HCT116 (cell line): ENCODE data around the gene SLC6A12. TPM values are rescaled to one million over a fixed set of nuclear protein-coding genes. Genes with fewer than 3 reads are reported as not detected.

Source experiments
- ATAC-seq: fragments of 200-7000 bp; cut with Tn5 transposase; 2 replicates; pipeline ENCODE4 v1.9.1; 2020; ENCODE audit warnings: mild to moderate bottlenecking, moderate library complexity
- BruUV-seq: library from RNA; stranded (reverse); fragments of 400-500 nt; replicated peaks from 2 replicates; lab custom pipeline; 2021; lab: Mats Ljungman, UMichigan
- CTCF ChIA-PET: fragments of 300-600 bp; sonication (Branson Sonifier 250); formaldehyde crosslinking; loops from one replicate; lab custom pipeline; 2021; ENCODE audit warnings: antibody characterized with exemption; lab: Charles Lee
- POLR2A ChIA-PET: fragments of 300-600, 350-600 bp; sonication (Branson Sonifier 250); formaldehyde crosslinking; loops from one replicate; lab custom pipeline; 2021; ENCODE audit warnings: antibody characterized with exemption; lab: Charles Lee
- RAD21 ChIA-PET, 2 experiments: fragments of 300-600 bp; sonication (Branson Sonifier 250); formaldehyde crosslinking; loops; one replicate each; lab custom pipeline; 2023; ENCODE audit warnings: low total read pairs in 2 of 2; ENCODE audit not compliant: uncharacterized antibody in 2 of 2, unreplicated experiment in 2 of 2, low non-redundant PET in 1 of 2; lab: Charles Lee
- DNase-seq: peaks from one replicate; pipeline ENCODE4 v3.0.0-alpha.2; 2010; ENCODE audit warnings: low read depth, low spot score
- H2AFZ ChIP-seq: fragments of 200-600 bp; shearing (Covaris generic), sonication (generic); 2 replicates; pipeline ENCODE4 v1.6.1; 2017; ENCODE audit warnings: low read depth, mixed run types, mixed read lengths, antibody characterized with exemption, low read length; ENCODE audit not compliant: poor library complexity, severe bottlenecking
- H3K27ac ChIP-seq: 2 replicates; pipeline ENCODE4 v1.5.1; 2012; ENCODE audit warnings: low read depth, low read length
- H3K27me3 ChIP-seq: fragments of 200-600 bp; sonication (generic); 2 replicates; pipeline ENCODE4 v1.6.1; 2016; ENCODE audit warnings: mixed run types, low read length, mixed read lengths; ENCODE audit not compliant: insufficient read depth
- H3K36me3 ChIP-seq, 2 experiments: fragments of 200-500 bp in 1 of 2; fragments of 200-600 bp in 1 of 2; sonication (Bioruptor generic) in 1 of 2; sonication (generic) in 1 of 2; 2 replicates each; pipeline versions ENCODE4 v1.5.1 to v1.6.1; 2014 to 2016; ENCODE audit warnings: low read length in 2 of 2, inconsistent platforms in 1 of 2, mixed read lengths in 1 of 2, mixed run types in 1 of 2; ENCODE audit not compliant: insufficient read depth in 2 of 2, control insufficient read depth in 1 of 2
- H3K4me1 ChIP-seq, 2 experiments: fragments of 200-600 bp in 1 of 2; sonication (generic) in 1 of 2; 2 replicates each; pipeline versions ENCODE4 v1.5.1 to v1.6.1; 2012 to 2017; ENCODE audit warnings: low read length in 2 of 2, inconsistent platforms in 1 of 2, mild to moderate bottlenecking in 1 of 2, mixed read lengths in 1 of 2, mixed run types in 1 of 2, moderate library complexity in 1 of 2; ENCODE audit not compliant: insufficient read depth in 2 of 2, control insufficient read depth in 1 of 2
- H3K4me2 ChIP-seq: fragments of 200-600 bp; sonication (generic); 2 replicates; pipeline ENCODE4 v1.6.1; 2017; ENCODE audit warnings: mixed run types, low read length, mixed read lengths
- H3K4me3 ChIP-seq, 2 experiments: fragments of 200-600 bp in 1 of 2; sonication (generic) in 1 of 2; replicated peaks in 1 of 2; 2 replicates each; pipeline ENCODE4 v1.5.1; 2011 to 2016; ENCODE audit warnings: low read length in 2 of 2, control low read depth in 1 of 2, low read depth in 1 of 2, mild to moderate bottlenecking in 1 of 2, mixed read lengths in 1 of 2, mixed run types in 1 of 2
- H3K79me2 ChIP-seq: fragments of 200-600 bp; sonication (generic); 2 replicates; pipeline ENCODE4 v1.6.1; 2017; ENCODE audit warnings: mild to moderate bottlenecking, mixed run types, low read length, moderate library complexity, mixed read lengths; ENCODE audit not compliant: insufficient read depth
- H3K9ac ChIP-seq: fragments of 200-600 bp; sonication (generic); 2 replicates; pipeline ENCODE4 v1.6.1; 2016; ENCODE audit warnings: low read length, mixed read lengths
- H3K9me2 ChIP-seq: fragments of 200-600 bp; sonication (generic), shearing (Covaris generic); 2 replicates; pipeline ENCODE4 v1.6.1; 2017; ENCODE audit warnings: mixed run types, mild to moderate bottlenecking, moderate library complexity; ENCODE audit not compliant: insufficient read depth
- H3K9me3 ChIP-seq, 2 experiments: fragments of 200-500 bp in 1 of 2; fragments of 200-600 bp in 1 of 2; sonication (Bioruptor generic) in 1 of 2; sonication (generic) in 1 of 2; 2 replicates each; pipeline ENCODE4 v1.6.1; 2014 to 2017; ENCODE audit warnings: low read length in 2 of 2, mixed read lengths in 2 of 2, inconsistent platforms in 1 of 2, low read depth in 1 of 2, mild to moderate bottlenecking in 1 of 2, mixed run types in 1 of 2, moderate library complexity in 1 of 2; ENCODE audit not compliant: control insufficient read depth in 1 of 2, insufficient read depth in 1 of 2
- H4K20me1 ChIP-seq: fragments of 200-600 bp; sonication (generic), shearing (Covaris generic); 2 replicates; pipeline ENCODE4 v1.6.1; 2017; ENCODE audit warnings: mixed run types, mild to moderate bottlenecking, moderate library complexity; ENCODE audit not compliant: insufficient read depth
- ATF3 ChIP-seq: IDR thresholded peaks from 2 replicates; pipeline ENCODE4 v1.6.1; 2012
- CEBPB ChIP-seq: IDR thresholded peaks from 2 replicates; pipeline ENCODE4 v1.6.1; 2012; ENCODE audit warnings: low read depth
- EGR1 ChIP-seq: IDR thresholded peaks from 2 replicates; pipeline ENCODE4 v1.6.1; 2012; ENCODE audit warnings: low read depth
- EZH2 ChIP-seq: fragments of 200-600 bp; sonication (generic); IDR thresholded peaks from 2 replicates; pipeline ENCODE4 v1.6.1; 2017; ENCODE audit warnings: antibody characterized with exemption, mixed run types
- EZH2phosphoT487 ChIP-seq: fragments of 200-600 bp; IDR thresholded peaks from 2 replicates; pipeline ENCODE4 v1.6.1; 2018; ENCODE audit warnings: antibody characterized with exemption, borderline replicate concordance
- POLR2A ChIP-seq: IDR thresholded peaks from 2 replicates; pipeline ENCODE4 v1.7.0; 2011; ENCODE audit warnings: borderline replicate concordance; ENCODE audit not compliant: insufficient read depth, insufficient read length; ENCODE audit errors: extremely low read depth
- POLR2AphosphoS5 ChIP-seq: IDR thresholded peaks from 2 replicates; pipeline ENCODE4 v1.6.1; 2011; ENCODE audit warnings: mild to moderate bottlenecking, low read depth, low read length, moderate library complexity
- SP1 ChIP-seq: IDR thresholded peaks from 2 replicates; pipeline ENCODE4 v1.6.1; 2012; ENCODE audit warnings: low read depth
- YY1 ChIP-seq: IDR thresholded peaks from 2 replicates; pipeline ENCODE4 v1.6.1; 2011; ENCODE audit warnings: low read length, low read depth, moderate library complexity, mild to moderate bottlenecking; ENCODE audit not compliant: insufficient replicate concordance; ENCODE audit errors: extremely low read depth
- ZFX ChIP-seq: fragments of 450-650 bp; IDR thresholded peaks from 2 replicates; pipeline ENCODE4 v1.6.1; 2017
- ZNF274 ChIP-seq: fragments of 200-500 bp; sonication (Bioruptor generic); IDR thresholded peaks from 2 replicates; pipeline ENCODE4 v1.6.1; 2014; ENCODE audit warnings: mild to moderate bottlenecking, low read depth, low read length, inconsistent platforms
- intact Hi-C: fragments of 100-400 bp; cut with micrococcal nuclease; formaldehyde crosslinking; loops from 2 replicates; pipeline ENCODE4 v1.10.0; 2022
- total RNA-seq: library from RNA; stranded (reverse); gene quantifications from one replicate; pipeline ENCODE4 v1.2.1, GENCODE V29; 2021; ENCODE audit not compliant: unreplicated experiment
- TF ChIP-seq, protein P1 (sequence below), 3 experiments: fragments of 200-600 bp in 1 of 3; sonication (generic) in 1 of 3; IDR thresholded peaks in 2 of 3; conservative IDR thresholded peaks in 1 of 3; 2 replicates each; pipeline ENCODE4 v1.5.1; 2012 to 2017; ENCODE audit warnings: low read depth in 2 of 3, low read length in 2 of 3, antibody characterized with exemption in 1 of 3, borderline replicate concordance in 1 of 3, control low read depth in 1 of 3, mild to moderate bottlenecking in 1 of 3, mixed read lengths in 1 of 3, mixed run types in 1 of 3, moderate library complexity in 1 of 3; ENCODE audit not compliant: insufficient read depth in 1 of 3
- TF ChIP-seq, protein P2 (sequence below): IDR thresholded peaks from 2 replicates; pipeline ENCODE4 v1.6.1; 2012; ENCODE audit warnings: low read depth
- TF ChIP-seq, protein P3 (sequence below): IDR thresholded peaks from 2 replicates; pipeline ENCODE4 v1.6.1; 2012

Gene SLC6A12
- total RNA-seq, 1 experiment from 2014 or later: 0.64 TPM

DNA sequence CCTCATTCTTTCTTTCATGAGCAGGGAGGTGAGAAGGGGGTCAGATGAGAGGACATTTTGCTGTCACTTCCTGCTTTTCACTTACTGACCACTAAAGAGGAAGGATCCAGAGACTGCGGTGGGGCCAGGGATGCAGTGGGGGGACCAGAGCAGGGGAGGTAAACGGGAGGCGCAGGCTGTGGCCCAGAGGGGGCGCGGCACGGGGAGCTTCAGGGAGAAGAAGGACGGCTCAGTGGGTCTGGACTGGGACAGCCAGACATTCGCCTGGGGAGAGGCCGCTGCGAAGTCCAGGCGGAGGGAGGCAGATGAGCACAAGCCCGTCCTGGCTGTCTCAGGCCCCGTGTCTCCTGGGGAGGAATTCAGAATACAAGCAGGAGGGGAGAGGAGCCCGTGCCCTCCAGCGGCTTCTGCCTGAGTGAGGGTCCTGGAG lies 41.2 kb downstream of the SLC6A12 start:
- Histone ChIP-seq H3K4me2 (no peak overlapping the region), H3K4me1 (peaks cover 4 to 26% of the 10 kb centered on the region in 2 experiments; a peak in 3 of 4 replicates), H3K27me3 (no peaks in the 10 kb centered on the region), H3K9me3 (no peaks in the 10 kb centered on the region), H3K79me2 (no peaks in the 10 kb centered on the region), H2AFZ (no peak overlapping the region), H4K20me1 (no peaks in the 10 kb centered on the region), H3K9ac (no peak overlapping the region), H3K9me2 (no peaks in the 10 kb centered on the region), H3K27ac (no peak overlapping the region), H3K4me3 (no peak overlapping the region), H3K36me3 (no peaks in the 10 kb centered on the region)
- ATAC-seq (no peak), DNase-seq (no peak)
- TF ChIP-seq EZH2phosphoT487 (no peak), EZH2 (no peak), POLR2A (no peak), EGR1 (no peak), ATF3 (no peak), POLR2AphosphoS5 (no peak), CEBPB (no peak), ZFX (no peak), ZNF274 (no peak), SP1 (no peak), YY1 (no peak)
- TF ChIP-seq, protein P1, sequence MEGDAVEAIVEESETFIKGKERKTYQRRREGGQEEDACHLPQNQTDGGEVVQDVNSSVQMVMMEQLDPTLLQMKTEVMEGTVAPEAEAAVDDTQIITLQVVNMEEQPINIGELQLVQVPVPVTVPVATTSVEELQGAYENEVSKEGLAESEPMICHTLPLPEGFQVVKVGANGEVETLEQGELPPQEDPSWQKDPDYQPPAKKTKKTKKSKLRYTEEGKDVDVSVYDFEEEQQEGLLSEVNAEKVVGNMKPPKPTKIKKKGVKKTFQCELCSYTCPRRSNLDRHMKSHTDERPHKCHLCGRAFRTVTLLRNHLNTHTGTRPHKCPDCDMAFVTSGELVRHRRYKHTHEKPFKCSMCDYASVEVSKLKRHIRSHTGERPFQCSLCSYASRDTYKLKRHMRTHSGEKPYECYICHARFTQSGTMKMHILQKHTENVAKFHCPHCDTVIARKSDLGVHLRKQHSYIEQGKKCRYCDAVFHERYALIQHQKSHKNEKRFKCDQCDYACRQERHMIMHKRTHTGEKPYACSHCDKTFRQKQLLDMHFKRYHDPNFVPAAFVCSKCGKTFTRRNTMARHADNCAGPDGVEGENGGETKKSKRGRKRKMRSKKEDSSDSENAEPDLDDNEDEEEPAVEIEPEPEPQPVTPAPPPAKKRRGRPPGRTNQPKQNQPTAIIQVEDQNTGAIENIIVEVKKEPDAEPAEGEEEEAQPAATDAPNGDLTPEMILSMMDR (IDR thresholded peaks at IDR 0.05 in 2 of 3, conservative IDR thresholded peaks at IDR 0.05 in 1 of 3; ENCODE audit: borderline replicate concordance in 1 of 3, insufficient read depth in 1 of 3, low read depth in 2 of 3, low read length in 2 of 3): no peak
- TF ChIP-seq, protein P2, sequence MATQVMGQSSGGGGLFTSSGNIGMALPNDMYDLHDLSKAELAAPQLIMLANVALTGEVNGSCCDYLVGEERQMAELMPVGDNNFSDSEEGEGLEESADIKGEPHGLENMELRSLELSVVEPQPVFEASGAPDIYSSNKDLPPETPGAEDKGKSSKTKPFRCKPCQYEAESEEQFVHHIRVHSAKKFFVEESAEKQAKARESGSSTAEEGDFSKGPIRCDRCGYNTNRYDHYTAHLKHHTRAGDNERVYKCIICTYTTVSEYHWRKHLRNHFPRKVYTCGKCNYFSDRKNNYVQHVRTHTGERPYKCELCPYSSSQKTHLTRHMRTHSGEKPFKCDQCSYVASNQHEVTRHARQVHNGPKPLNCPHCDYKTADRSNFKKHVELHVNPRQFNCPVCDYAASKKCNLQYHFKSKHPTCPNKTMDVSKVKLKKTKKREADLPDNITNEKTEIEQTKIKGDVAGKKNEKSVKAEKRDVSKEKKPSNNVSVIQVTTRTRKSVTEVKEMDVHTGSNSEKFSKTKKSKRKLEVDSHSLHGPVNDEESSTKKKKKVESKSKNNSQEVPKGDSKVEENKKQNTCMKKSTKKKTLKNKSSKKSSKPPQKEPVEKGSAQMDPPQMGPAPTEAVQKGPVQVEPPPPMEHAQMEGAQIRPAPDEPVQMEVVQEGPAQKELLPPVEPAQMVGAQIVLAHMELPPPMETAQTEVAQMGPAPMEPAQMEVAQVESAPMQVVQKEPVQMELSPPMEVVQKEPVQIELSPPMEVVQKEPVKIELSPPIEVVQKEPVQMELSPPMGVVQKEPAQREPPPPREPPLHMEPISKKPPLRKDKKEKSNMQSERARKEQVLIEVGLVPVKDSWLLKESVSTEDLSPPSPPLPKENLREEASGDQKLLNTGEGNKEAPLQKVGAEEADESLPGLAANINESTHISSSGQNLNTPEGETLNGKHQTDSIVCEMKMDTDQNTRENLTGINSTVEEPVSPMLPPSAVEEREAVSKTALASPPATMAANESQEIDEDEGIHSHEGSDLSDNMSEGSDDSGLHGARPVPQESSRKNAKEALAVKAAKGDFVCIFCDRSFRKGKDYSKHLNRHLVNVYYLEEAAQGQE: no peak
- TF ChIP-seq, protein P3, sequence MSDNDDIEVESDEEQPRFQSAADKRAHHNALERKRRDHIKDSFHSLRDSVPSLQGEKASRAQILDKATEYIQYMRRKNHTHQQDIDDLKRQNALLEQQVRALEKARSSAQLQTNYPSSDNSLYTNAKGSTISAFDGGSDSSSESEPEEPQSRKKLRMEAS: no peak
- ChIA-PET POLR2A (no interaction called here), CTCF (interaction anchor here (0.6 kb wide), 1 partner anchor 10 kb away, joined by 3 read pairs; no protein-coding TSS in a partner anchor), RAD21 (no interaction called here)
- no TSS peak for BruUV-seq
- intact Hi-C loops: no loop called here
